ENCODE data around the gene LSM2. TPM values are rescaled to one million over a fixed set of nuclear protein-coding genes. Genes with fewer than 3 reads are reported as not detected.
"Not testable (repeated sequence)": the region's sequence is repeated elsewhere in the genome, so short reads cannot be mapped to it uniquely, and the experiment has no call there.

LSM2 gene
- polyA plus RNA-seq (2011; rRNA removed) (40.3 and 43.5 TPM in 2 replicates), polyA minus RNA-seq (2011; rRNA and poly(A)+ RNA removed) (22.2 and 25.1 TPM in 2 replicates)

DNA sequence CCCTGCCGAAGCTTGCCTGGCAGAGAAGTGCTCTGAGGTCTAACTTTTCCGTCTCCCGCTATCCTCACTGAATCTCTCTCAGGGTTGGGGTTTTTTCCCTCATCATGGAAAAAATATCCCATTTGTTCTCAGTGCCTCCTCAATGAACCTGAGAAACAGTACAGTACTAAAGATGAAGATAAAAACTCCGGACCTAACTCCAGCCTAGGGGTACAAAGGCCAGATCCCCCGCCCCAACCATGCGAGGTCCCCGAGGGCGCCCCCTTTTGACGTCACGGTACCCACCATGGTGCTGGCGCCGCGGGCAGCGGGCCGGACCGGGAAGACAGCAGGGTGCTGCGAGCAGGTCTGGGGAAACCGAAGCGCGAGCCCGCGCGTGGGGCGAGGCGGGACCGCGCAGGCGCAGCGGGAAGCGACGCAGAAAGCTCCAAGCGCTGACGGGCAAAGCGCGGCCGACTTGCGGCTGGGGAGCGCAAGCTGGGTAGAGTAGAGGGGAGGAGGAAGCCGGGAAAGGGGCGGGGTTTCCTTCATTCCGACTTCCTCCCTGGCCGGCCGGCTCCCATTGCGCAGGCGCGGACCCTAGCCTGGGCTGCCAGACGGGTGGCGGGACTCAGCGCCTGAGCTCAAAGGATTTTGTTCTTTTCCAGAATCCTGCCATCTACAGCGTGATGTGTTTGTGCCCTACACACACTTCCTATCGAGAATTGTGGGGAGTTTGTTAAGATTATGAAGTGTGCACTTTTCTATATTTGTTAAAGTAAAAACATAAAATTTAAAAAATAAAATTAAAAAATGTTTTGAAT, at the start of gene LSM2:
LSM2 (minus strand) TSS at position 497 of the 803 bp plus-strand sequence; CDS start at position 288, 209 bp downstream.
- Histone ChIP-seq H3K4me3 (ENCODE audit: low read depth, low read length) (peak within 1 kb of the TSS; percentile 72), H3K36me3 (ENCODE audit: control insufficient read depth, insufficient read depth, low read length) (no peaks in the 10 kb centered on the region), H3K27me3 (ENCODE audit: control insufficient read depth, insufficient read depth, low read length) (no peaks in the 10 kb centered on the region)
- CTCF ChIA-PET, result interaction anchor here (0.6 to 2.8 kb wide), 7 partner anchors 11 to 125 kb away, joined by 3 to 12 read pairs (median 4); partner anchors contain the start of gene VARS1
- peak; percentile 32 for TF ChIP-seq CTCF (IDR thresholded peaks at IDR 0.05; ENCODE audit: insufficient read depth, low read depth, low read length)
- DNase-seq (ENCODE audit: low read depth), result peak; percentile 91
- POLR2A ChIA-PET, result interaction anchor here (0.5 to 1.0 kb wide), 8 partner anchors 9 to 281 kb away, joined by 3 to 13 read pairs (median 4); partner anchors contain the start of genes C6orf47, HSPA1A, HSPA1B and HSPA1L

GRCh38 chr6:31851980-31852718, 45.4 kb upstream of the LSM2 start:
- H3K4me3 ChIP-seq (ENCODE audit: low read depth, low read length); H3K27me3 ChIP-seq (ENCODE audit: control insufficient read depth, insufficient read depth, low read length); H3K36me3 ChIP-seq (ENCODE audit: control insufficient read depth, insufficient read depth, low read length); DNase-seq (ENCODE audit: low read depth); CTCF ChIA-PET; POLR2A ChIA-PET: not testable (repeated sequence)

DNA sequence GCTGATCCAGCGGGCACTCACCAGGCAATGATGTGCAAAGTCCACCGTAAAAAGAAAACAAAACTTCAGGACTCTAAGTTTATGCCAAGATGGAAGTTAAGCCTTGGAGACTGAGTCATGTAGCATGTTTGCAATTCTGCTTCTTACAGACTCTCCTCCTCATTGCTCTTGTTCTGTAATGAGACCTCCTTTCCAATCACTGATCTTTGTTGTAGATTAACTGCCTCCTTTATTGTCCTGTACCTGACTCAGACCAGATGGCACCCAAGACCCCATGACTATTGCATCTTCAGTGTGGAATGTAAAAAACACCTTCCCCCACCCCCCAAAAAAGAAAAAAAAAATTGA, 44.7 kb upstream of the LSM2 start:
- Histone ChIP-seq H3K4me3 (ENCODE audit: low read depth, low read length) (no peak overlapping the region), H3K27me3 (ENCODE audit: control insufficient read depth, insufficient read depth, low read length) (no peaks in the 10 kb centered on the region), H3K36me3 (ENCODE audit: control insufficient read depth, insufficient read depth, low read length) (no peaks in the 10 kb centered on the region)
- CTCF ChIA-PET, result no interaction called here
- no peak for TF ChIP-seq CTCF (IDR thresholded peaks at IDR 0.05; ENCODE audit: insufficient read depth, low read depth, low read length)
- POLR2A ChIA-PET, result no interaction called here
- no peak for DNase-seq (ENCODE audit: low read depth)

DNA sequence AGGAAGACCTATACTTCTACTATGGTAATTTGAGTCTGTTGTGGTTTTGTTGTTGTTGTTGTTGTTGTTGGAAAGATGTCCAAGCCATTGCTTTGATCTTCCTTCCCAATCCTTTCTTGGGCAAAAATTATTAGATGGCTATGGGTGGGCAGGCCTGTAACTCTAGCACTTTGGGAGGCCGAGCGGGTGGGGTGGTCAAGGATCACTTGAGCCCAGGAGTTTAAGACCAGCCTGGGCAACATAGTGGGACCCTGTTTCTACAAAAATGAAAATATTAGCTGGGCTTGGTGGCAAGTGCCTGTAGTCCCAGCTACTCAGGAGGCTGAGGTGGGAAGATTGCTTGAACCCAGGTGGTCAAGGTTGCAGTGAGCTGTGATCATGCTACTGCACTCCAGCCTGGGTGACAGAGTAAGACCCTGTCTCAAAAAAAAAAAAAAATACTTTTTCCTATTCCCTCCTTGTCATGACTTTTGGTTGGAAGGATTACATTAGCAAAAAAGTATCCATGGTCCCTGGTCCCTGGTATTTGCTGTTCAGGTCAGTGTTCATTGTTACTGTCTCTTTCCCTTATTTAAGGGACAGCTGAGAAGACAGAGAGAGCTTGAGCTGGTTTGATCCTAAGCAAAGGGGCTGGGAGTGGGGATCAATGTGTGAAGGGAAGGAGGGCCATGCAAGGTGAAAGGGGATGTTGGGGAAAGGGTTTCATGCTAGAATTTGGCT, 44.2 kb upstream of the LSM2 start:
- Histone ChIP-seq H3K4me3 (ENCODE audit: low read depth, low read length) (no peak overlapping the region), H3K27me3 (ENCODE audit: control insufficient read depth, insufficient read depth, low read length) (no peaks in the 10 kb centered on the region), H3K36me3 (ENCODE audit: control insufficient read depth, insufficient read depth, low read length) (no peaks in the 10 kb centered on the region)
- no peak for DNase-seq (ENCODE audit: low read depth)
- ChIA-PET CTCF (no interaction called here), POLR2A (no interaction called here)
- no peak for TF ChIP-seq CTCF (IDR thresholded peaks at IDR 0.05; ENCODE audit: insufficient read depth, low read depth, low read length)

DNA sequence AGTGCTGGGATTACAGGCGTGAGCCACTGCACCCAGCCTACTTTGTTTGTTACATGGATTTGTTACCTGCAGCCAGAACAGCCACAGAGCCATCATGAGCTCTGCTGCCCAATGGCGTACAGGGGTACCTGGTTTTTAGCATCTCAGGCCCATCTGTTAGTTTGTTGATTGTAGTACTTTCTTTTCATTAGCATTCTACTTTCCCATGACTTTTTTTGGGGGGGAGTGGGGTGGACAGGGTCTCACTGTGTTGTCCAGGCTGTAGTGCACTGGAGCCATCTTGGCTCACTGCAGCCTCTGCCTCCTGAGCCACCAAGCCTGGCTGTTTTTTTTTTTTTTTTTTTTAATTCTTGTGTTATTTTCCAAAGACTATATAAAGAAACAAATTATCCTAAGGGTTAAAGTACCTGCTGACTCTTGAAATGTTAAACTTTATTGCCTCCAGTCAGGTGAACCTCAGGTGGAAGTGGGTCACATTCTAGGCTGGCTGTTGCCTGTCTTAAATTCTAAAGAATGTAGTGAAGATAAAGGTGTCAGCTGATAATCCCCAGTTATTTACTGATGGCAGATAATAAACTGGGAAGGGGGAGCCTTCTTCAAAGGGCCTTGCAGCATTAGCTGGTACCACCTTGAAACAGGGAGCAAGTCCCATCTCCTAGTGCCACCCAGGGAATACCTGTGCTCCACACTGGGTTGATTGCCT, 40.7 kb upstream of the LSM2 start:
- Histone ChIP-seq H3K27me3 (ENCODE audit: control insufficient read depth, insufficient read depth, low read length) (no peaks in the 10 kb centered on the region), H3K4me3 (ENCODE audit: low read depth, low read length) (no peak overlapping the region), H3K36me3 (ENCODE audit: control insufficient read depth, insufficient read depth, low read length) (peaks cover 2% of the 10 kb centered on the region; the same call in 1 of the 2 replicates)
- ChIA-PET CTCF (interaction anchor here (0.9 kb wide), 1 partner anchor 12 kb away, joined by 3 read pairs; no protein-coding TSS in a partner anchor), POLR2A (interaction anchor here (0.6 kb wide), 1 partner anchor 10 kb away, joined by 3 read pairs; no protein-coding TSS in a partner anchor)
- no peak for DNase-seq (ENCODE audit: low read depth)
- TF ChIP-seq CTCF (IDR thresholded peaks at IDR 0.05; ENCODE audit: insufficient read depth, low read depth, low read length), result no peak

Measured in BJ (cell line).